CD4-positive, CD25-positive, alpha-beta regulatory T cell (primary cell): ENCODE data around the gene RTN4RL1. TPM values are rescaled to one million over a fixed set of nuclear protein-coding genes. Genes with fewer than 3 reads are reported as not detected.
A peak's percentile ranks its signal among the peaks of the same experiment; 100 is the strongest.

Experiments
- ATAC-seq, 2 donors: fragments of 150-1000 bp; cut with Tn5 transposase; one replicate each; pipeline ENCODE4 v1.10.0; 2021; ENCODE audit warnings: low read depth in 2 of 2, moderate number of reproducible peaks in 2 of 2, moderate library complexity in 1 of 2
- DNase-seq, 3 donors: peaks; one replicate each; pipeline versions ENCODE4 v3.0.0 to v3.0.0-alpha.2; 2012 to 2022; ENCODE audit warnings: mixed read lengths in 1 of 3
- H3K27ac ChIP-seq: one replicate; pipeline ENCODE4 v1.7.0; 2013; ENCODE audit warnings: mild to moderate bottlenecking, low read length; ENCODE audit not compliant: insufficient read depth, poor library complexity, severe bottlenecking
- H3K27me3 ChIP-seq: one replicate; pipeline ENCODE4 v1.7.0; 2013; ENCODE audit warnings: low read length; ENCODE audit not compliant: control insufficient read depth, insufficient read depth
- H3K36me3 ChIP-seq: one replicate; pipeline ENCODE4 v1.7.0; 2013; ENCODE audit warnings: mild to moderate bottlenecking, low read length, moderate library complexity; ENCODE audit not compliant: control insufficient read depth, insufficient read depth
- H3K4me1 ChIP-seq: 2 replicates; pipeline ENCODE4 v1.7.0; 2013; ENCODE audit warnings: mild to moderate bottlenecking, low read length; ENCODE audit not compliant: insufficient read depth, control insufficient read depth, poor library complexity, severe bottlenecking
- H3K4me3 ChIP-seq: one replicate; pipeline ENCODE4 v1.7.0; 2013; ENCODE audit warnings: low read depth, mild to moderate bottlenecking, low read length, moderate library complexity
- H3K9me3 ChIP-seq, 2 experiments: 1 replicate in 1 of 2; 2 replicates in 1 of 2; pipeline ENCODE4 v1.7.0; 2013; ENCODE audit warnings: low read length in 2 of 2, mild to moderate bottlenecking in 1 of 2, moderate library complexity in 1 of 2; ENCODE audit not compliant: control insufficient read depth in 2 of 2
- H3K27ac Mint-ChIP-seq, 3 donors: one replicate each; pipeline ENCODE4 v1.8.0; 2020 to 2022; ENCODE audit warnings: mild to moderate bottlenecking in 3 of 3, mixed read lengths in 3 of 3, moderate library complexity in 2 of 3
- H3K27me3 Mint-ChIP-seq: one replicate; pipeline ENCODE4 v1.8.0; 2022; ENCODE audit warnings: mild to moderate bottlenecking, mixed read lengths
- H3K36me3 Mint-ChIP-seq: one replicate; pipeline ENCODE4 v1.8.0; 2020; ENCODE audit warnings: mixed read lengths
- H3K4me1 Mint-ChIP-seq, 4 donors: one replicate each; pipeline ENCODE4 v1.8.0; 2020 to 2022; ENCODE audit warnings: mixed read lengths in 4 of 4, mild to moderate bottlenecking in 1 of 4
- H3K4me3 Mint-ChIP-seq, 4 donors: one replicate each; pipeline ENCODE4 v1.8.0; 2020 to 2022; ENCODE audit warnings: mild to moderate bottlenecking in 4 of 4, mixed read lengths in 4 of 4, moderate library complexity in 3 of 4
- H3K9me3 Mint-ChIP-seq, 7 donors: one replicate each; pipeline ENCODE4 v1.8.0; 2020 to 2022; ENCODE audit warnings: mixed read lengths in 7 of 7, mild to moderate bottlenecking in 3 of 7, moderate library complexity in 2 of 7
- polyA plus RNA-seq, 4 donors: library from polyadenylated mRNA; unstranded; fragments of 300-500 nt; fragmentation: Illumina TruSeq; gene quantifications; one replicate each; pipeline ENCODE4 v1.2.3, GENCODE V29; 2021
- total RNA-seq: library from RNA; stranded (reverse); gene quantifications from one replicate; pipeline ENCODE4 v1.2.3, GENCODE V29; 2022

The RTN4RL1 gene
- total and polyA plus RNA-seq, 5 donors from 2014 or later, result 0.14 to 0.35 (median 0.28) TPM; not detected in 2

DNA sequence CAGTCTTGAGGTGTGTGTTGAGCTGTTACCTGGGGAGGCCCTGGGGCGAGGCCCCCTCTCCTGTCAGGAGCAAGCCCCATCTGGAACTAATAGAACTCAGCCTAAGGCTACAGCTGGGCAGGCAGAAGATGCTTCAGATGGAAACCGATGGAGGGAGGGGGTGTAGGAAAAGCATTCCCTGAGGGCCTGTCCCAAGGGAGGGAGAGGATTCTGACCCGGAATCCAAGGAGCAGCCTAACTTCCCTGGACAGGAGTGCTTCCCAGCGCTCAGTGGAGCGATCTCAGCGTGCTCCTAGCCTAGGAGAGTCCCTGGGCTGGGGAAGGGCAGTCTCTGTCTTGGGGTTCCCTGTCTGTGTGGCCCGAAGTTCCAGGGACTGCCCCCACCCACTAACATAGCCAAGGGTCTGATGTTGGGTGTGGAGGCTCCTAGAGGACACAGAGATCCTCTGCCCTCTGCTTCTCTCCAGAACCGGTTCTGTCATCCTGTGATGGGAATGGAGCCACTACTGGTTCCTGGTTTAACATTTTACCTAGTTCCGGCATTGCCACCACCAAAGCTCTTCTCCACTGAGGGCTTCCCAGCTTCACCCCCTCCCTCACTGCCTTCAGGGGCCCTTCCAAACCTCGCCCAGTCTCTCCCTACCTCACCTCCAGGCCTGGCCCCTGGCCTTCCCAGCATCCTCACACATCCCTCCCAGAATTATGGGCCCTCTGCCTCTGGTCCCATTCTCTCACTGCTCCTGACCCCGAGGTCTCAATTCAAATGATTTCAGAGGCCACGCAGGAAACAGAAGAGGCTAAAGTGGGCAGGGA lies 58.7 kb downstream of the RTN4RL1 start:
- Mint-ChIP-seq H3K4me3 (no peak overlapping the region), H3K4me1 (no peaks in the 10 kb centered on the region), H3K27me3 (peaks cover 5% of the 10 kb centered on the region), H3K36me3 (no peaks in the 10 kb centered on the region), H3K9me3 (peaks cover 0 to 1% (median 0%) of the 10 kb centered on the region in 7 donors), H3K27ac (no peak overlapping the region)
- Histone ChIP-seq H3K27ac (no peak overlapping the region), H3K36me3 (no peaks in the 10 kb centered on the region), H3K27me3 (no peaks in the 10 kb centered on the region), H3K9me3 (no peaks in the 10 kb centered on the region), H3K4me1 (no peaks in the 10 kb centered on the region), H3K4me3 (no peak overlapping the region)
- DNase-seq (no peak), ATAC-seq (no peak)

DNA sequence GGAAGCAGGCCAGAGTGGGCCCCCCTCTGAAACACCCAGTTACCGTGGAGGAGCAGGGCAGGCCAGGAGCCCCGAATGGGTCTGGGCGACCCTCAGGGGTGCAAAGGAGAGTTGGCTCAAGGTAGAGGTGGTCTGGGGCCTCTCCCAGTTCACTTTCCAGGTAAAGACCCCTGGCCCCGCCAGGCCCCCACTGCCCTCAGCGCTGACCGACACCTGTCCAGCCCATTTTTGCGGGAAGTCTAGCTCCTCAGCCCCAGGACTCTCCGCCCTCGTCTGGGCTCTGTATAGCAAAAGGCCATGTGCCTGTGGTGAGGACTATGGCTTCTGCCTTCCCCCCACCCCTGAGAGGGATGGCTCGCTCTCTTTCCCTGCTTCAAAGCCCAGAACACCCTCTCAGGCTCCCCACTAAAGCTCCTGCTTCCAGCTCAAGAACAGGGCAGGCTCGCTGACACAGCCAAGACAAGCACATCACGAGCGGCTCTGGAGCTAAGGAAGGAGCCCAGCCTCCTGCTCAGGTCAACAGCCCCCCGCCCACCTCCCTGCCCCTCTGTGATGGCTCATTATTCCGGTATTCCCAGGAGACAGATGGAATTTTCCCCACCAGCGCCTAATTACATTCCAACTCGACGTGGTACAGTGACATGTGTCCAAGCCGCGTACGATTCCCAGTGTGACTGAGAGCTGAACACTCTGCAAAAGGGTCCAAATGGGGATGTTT lies 59.4 kb downstream of the RTN4RL1 start:
- ATAC-seq (no peak), DNase-seq (no peak)
- no peaks in the 10 kb centered on the region for H3K36me3 ChIP-seq
- H3K27ac Mint-ChIP-seq, result no peak overlapping the region
- H3K27ac ChIP-seq, result no peak overlapping the region
- no peaks in the 10 kb centered on the region for H3K36me3 Mint-ChIP-seq
- no peak overlapping the region for H3K4me3 Mint-ChIP-seq
- peaks cover 5% of the 10 kb centered on the region for H3K27me3 Mint-ChIP-seq
- H3K9me3 ChIP-seq, result no peaks in the 10 kb centered on the region
- peaks cover 0 to 1% (median 0%) of the 10 kb centered on the region in 7 donors for H3K9me3 Mint-ChIP-seq
- H3K4me1 ChIP-seq, result no peaks in the 10 kb centered on the region
- H3K4me3 ChIP-seq, result no peak overlapping the region
- H3K4me1 Mint-ChIP-seq, result no peaks in the 10 kb centered on the region
- H3K27me3 ChIP-seq, result no peaks in the 10 kb centered on the region

DNA sequence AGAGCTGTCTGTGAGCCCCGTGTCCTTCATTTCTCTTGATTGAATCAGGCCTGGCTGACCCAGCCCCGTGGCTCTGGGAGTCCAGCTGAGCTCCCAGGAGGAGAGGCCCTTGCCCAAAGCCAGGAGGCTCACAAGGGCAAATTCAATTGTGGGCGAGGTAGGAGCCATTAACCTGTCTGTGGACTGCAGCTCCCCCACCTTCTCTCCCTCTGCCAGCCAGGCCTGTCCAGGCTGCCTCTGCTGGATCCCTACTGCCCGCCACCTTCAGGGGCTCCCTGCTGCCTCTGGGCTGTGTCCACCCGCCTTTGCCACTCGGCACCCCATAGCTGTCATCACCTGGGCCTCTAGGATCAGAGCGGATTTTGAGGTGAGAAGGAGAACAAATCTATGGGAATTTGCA lies 61.9 kb downstream of the RTN4RL1 start:
- Mint-ChIP-seq H3K36me3 (no peaks in the 10 kb centered on the region), H3K27me3 (peaks cover 5% of the 10 kb centered on the region), H3K27ac (peak overlapping the region in 1 of 3 donors; percentile 66), H3K9me3 (peaks cover 0 to 1% (median 0%) of the 10 kb centered on the region in 7 donors), H3K4me3 (no peak overlapping the region), H3K4me1 (no peaks in the 10 kb centered on the region)
- no peaks in the 10 kb centered on the region for H3K36me3 ChIP-seq
- ATAC-seq (no peak), DNase-seq (no peak)
- no peak overlapping the region for H3K27ac ChIP-seq
- no peaks in the 10 kb centered on the region for H3K4me1 ChIP-seq
- no peaks in the 10 kb centered on the region for H3K9me3 ChIP-seq
- H3K4me3 ChIP-seq, result no peak overlapping the region
- no peaks in the 10 kb centered on the region for H3K27me3 ChIP-seq

DNA sequence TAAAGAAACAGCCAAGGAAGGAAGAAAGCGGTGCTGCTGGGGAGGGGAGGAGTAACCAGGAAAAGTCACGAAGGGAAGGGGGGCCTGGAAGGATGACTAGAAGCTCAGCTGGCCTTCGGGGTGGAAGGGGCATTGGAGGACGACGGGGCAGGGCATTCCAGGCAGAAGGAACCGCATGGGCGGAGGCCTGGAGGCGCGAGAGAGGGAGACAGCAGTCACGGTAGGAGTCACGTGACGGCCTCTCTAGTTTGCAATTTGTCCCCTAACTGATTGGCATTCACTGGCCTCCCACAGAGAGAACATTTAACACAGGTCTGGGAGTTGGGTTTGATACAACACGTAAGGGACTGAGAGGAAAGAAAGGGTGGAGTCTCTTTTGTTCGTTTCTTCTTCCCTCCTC lies 63.9 kb downstream of the RTN4RL1 start:
- no peaks in the 10 kb centered on the region for H3K36me3 ChIP-seq
- H3K4me1 ChIP-seq, result no peaks in the 10 kb centered on the region
- DNase-seq (no peak), ATAC-seq (no peak)
- Mint-ChIP-seq H3K36me3 (no peaks in the 10 kb centered on the region), H3K4me1 (peaks cover 0 to 3% (median 0%) of the 10 kb centered on the region in 4 donors), H3K27ac (no peak overlapping the region), H3K4me3 (no peak overlapping the region), H3K27me3 (no peaks in the 10 kb centered on the region), H3K9me3 (no peaks in the 10 kb centered on the region)
- no peaks in the 10 kb centered on the region for H3K27me3 ChIP-seq
- H3K4me3 ChIP-seq, result no peak overlapping the region
- H3K27ac ChIP-seq, result no peak overlapping the region
- H3K9me3 ChIP-seq, result no peaks in the 10 kb centered on the region

DNA sequence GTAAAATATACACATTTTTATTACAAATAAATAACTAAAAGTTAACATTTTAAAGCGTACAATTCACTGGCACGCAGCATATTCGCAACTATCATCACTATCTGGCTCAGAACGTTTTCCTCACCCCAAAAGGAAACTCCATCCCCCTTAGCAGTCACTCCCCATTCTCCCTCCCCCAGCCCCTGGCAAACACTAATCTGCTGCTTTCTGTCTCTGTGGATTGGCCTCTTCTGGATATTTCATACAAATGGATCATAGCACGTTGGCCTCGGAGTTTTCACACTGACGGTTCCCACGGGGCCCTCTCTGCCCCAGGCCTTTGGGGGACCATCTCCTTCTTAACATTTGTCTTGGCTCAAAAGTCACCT lies 64.6 kb downstream of the RTN4RL1 start:
- H3K4me3 Mint-ChIP-seq, result no peak overlapping the region
- peaks cover 0 to 5% (median 0%) of the 10 kb centered on the region in 4 donors for H3K4me1 Mint-ChIP-seq
- H3K36me3 Mint-ChIP-seq, result no peaks in the 10 kb centered on the region
- no peaks in the 10 kb centered on the region for H3K9me3 Mint-ChIP-seq
- H3K27me3 Mint-ChIP-seq, result no peaks in the 10 kb centered on the region
- no peaks in the 10 kb centered on the region for H3K9me3 ChIP-seq
- no peak overlapping the region for H3K4me3 ChIP-seq
- no peak overlapping the region for H3K27ac ChIP-seq
- no peaks in the 10 kb centered on the region for H3K36me3 ChIP-seq
- ATAC-seq (no peak), DNase-seq (no peak)
- no peaks in the 10 kb centered on the region for H3K27me3 ChIP-seq
- H3K27ac Mint-ChIP-seq, result no peak overlapping the region
- H3K4me1 ChIP-seq, result no peaks in the 10 kb centered on the region

DNA sequence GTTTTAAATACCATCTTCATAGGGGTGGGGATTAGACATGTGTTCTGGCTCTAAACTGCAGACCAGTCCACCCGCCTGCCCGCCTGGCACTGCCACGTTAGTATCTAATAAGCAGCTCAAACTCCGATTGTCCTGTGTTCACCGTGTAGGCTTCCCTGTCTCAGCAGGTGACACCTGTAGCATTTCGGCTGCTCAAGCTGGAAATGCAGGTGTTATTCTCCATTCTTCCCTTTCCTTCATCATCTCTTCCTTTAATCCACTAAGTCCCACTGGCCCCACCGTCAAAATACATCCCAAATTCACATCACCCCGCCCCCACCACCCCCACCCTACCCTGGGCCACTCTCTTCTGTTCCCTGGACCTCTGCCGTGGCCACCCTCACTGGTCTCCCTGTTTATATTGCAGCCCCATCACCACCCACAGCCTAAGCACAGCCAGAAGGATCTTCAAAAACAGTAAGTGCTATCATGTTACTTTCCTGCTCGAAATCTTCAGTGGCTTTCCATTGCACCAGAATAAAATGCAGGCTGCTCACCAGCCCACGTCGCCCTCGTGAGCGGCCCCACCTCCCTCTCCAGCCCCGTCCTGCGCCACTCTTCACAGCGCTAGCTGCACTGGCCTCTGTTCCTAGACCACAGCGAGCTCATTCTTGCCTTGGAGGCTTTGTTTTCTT lies 65.1 kb downstream of the RTN4RL1 start:
- ATAC-seq, result no peak
- Histone ChIP-seq H3K27ac (no peak overlapping the region), H3K27me3 (no peaks in the 10 kb centered on the region), H3K9me3 (no peaks in the 10 kb centered on the region), H3K36me3 (no peaks in the 10 kb centered on the region), H3K4me3 (no peak overlapping the region), H3K4me1 (no peaks in the 10 kb centered on the region)
- Mint-ChIP-seq H3K36me3 (no peaks in the 10 kb centered on the region), H3K9me3 (no peaks in the 10 kb centered on the region), H3K4me1 (peaks cover 0 to 5% (median 0%) of the 10 kb centered on the region in 4 donors), H3K27ac (no peak overlapping the region), H3K4me3 (no peak overlapping the region), H3K27me3 (no peaks in the 10 kb centered on the region)
- no peak for DNase-seq

DNA sequence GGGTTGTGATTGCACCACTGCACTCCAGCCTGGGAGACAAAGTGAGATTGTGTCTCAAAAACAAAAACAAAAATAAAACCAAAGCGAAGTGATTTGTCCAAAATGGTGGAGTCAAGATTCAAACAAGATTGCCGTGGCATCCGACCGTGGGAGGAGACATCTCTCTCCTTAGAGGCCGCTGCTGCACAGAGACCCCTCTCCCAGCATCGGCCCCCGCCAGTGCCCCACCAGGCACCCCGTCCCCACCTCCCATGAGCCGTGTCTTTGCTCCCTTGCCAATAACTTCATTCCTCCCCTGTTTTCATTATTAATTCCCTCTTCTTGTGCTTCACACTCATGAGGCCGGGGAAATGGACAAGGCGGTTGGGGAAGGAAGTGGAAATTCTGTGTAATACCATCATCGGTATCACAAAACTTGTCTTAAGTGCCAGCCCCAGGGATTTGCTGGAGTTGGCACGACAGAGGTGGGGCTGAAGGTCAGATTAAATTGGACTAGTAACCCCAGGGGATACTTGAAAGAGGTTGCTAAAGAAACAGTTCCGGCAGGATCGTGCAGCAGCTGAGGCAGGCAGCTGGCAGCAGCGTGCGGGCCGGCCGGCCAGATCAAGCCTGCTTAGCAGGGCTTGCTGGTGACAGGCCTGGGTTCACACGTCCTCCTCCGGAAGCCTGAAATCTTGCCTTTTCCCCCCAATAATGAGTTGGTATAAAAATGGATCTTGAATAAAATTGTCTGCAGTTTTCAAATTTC lies 66.8 kb downstream of the RTN4RL1 start:
- Histone ChIP-seq H3K4me3 (no peak overlapping the region), H3K27ac (no peak overlapping the region), H3K36me3 (no peaks in the 10 kb centered on the region), H3K9me3 (no peaks in the 10 kb centered on the region), H3K4me1 (no peaks in the 10 kb centered on the region), H3K27me3 (no peaks in the 10 kb centered on the region)
- H3K27ac Mint-ChIP-seq, result no peak overlapping the region
- H3K4me3 Mint-ChIP-seq, result no peak overlapping the region
- H3K36me3 Mint-ChIP-seq, result no peaks in the 10 kb centered on the region
- DNase-seq (no peak), ATAC-seq (no peak)
- H3K27me3 Mint-ChIP-seq, result no peaks in the 10 kb centered on the region
- no peaks in the 10 kb centered on the region for H3K9me3 Mint-ChIP-seq
- H3K4me1 Mint-ChIP-seq, result peaks cover 0 to 5% (median 0%) of the 10 kb centered on the region in 4 donors
